ENCODE data around the gene ARHGEF2.

GRCh38 chr1:155940482-155940992 is 37.8 kb downstream of the ARHGEF2 start:
- no peak for TF ChIP-seq CTCF (IDR thresholded peaks at IDR 0.05; ENCODE audit: low read depth, low read length, poor library complexity, severe bottlenecking)
- TF ChIP-seq EZH2phosphoT487 (IDR thresholded peaks at IDR 0.05; ENCODE audit: borderline replicate concordance, low read length): no peak
